Vagina (tissue), 2 donors: ENCODE data around the gene ANKRD44. TPM values are rescaled to one million over a fixed set of nuclear protein-coding genes. Genes with fewer than 3 reads are reported as not detected.

Experiments
- DNase-seq, 2 donors: peaks; one replicate each; pipeline ENCODE4 v3.0.0-alpha.2; 2017; ENCODE audit errors: extremely low spot score in 2 of 2
- H3K27ac ChIP-seq: fragments of 200-600 bp; sonication (generic); one replicate; pipeline ENCODE4 v1.5.1; 2019
- H3K27me3 ChIP-seq: fragments of 200-600 bp; sonication (generic); one replicate; pipeline ENCODE4 v1.5.1; 2019
- H3K36me3 ChIP-seq, 2 donors: fragments of 200-600 bp; sonication (generic); one replicate each; pipeline ENCODE4 v1.5.1; 2017 to 2019
- H3K4me1 ChIP-seq: fragments of 200-600 bp; sonication (generic); one replicate; pipeline ENCODE4 v1.5.1; 2019
- H3K4me3 ChIP-seq, 2 donors: fragments of 200-600 bp; sonication (generic); 1 replicate in 1 of 2; 2 replicates in 1 of 2; pipeline ENCODE4 v1.5.1; 2016 to 2019
- H3K9me3 ChIP-seq: fragments of 200-600 bp; sonication (generic); one replicate; pipeline ENCODE4 v1.5.1; 2019
- CTCF ChIP-seq, 3 experiments: fragments of 450-650 bp in 2 of 3; fragments of 200-600 bp in 1 of 3; sonication (generic) in 1 of 3; IDR thresholded peaks; one replicate each; pipeline ENCODE4 v1.5.1; 2017 to 2019; ENCODE audit warnings: antibody characterized with exemption in 3 of 3, mild to moderate bottlenecking in 2 of 3, moderate library complexity in 2 of 3
- POLR2A ChIP-seq, 2 donors: fragments of 450-650 bp; IDR thresholded peaks; one replicate each; pipeline ENCODE4 v1.6.1; 2017; ENCODE audit warnings: antibody characterized with exemption in 2 of 2, mild to moderate bottlenecking in 2 of 2, moderate library complexity in 2 of 2
- POLR2AphosphoS5 ChIP-seq, 2 donors: sonication (generic); formaldehyde crosslinking; IDR thresholded peaks; one replicate each; pipeline ENCODE4 v1.9.0; 2017; ENCODE audit warnings: antibody characterized with exemption in 2 of 2, mild to moderate bottlenecking in 2 of 2, low read depth in 1 of 2; ENCODE audit not compliant: insufficient read depth in 1 of 2
- intact Hi-C: fragments of 100-400 bp; cut with DNase I; formaldehyde crosslinking; loops from one replicate; pipeline ENCODE4 v1.15.1; 2023
- total RNA-seq: library from RNA; depleted of rRNA; stranded (reverse); fragments of >200 nt; gene quantifications from one replicate; pipeline ENCODE4 v1.2.3, GENCODE V29; 2016

ANKRD44 gene
- total RNA-seq, 1 donor from 2014 or later: 46.4 TPM

- no peaks in the 10 kb centered on the region for H3K9me3 ChIP-seq
Observed at GRCh38 chr2:197307236-197307932, 3.2 kb downstream of the ANKRD44 start.

GRCh38 chr2:197306696-197307040 lies 3.9 kb downstream of the ANKRD44 start:
- intact Hi-C loops: no loop called here
- H3K27me3 ChIP-seq: no peaks in the 10 kb centered on the region
- no peaks in the 10 kb centered on the region for H3K36me3 ChIP-seq
- peak overlapping the region; percentile 89 for H3K27ac ChIP-seq
- no peak for TF ChIP-seq POLR2AphosphoS5 (IDR thresholded peaks at IDR 0.05; ENCODE audit: insufficient read depth in 1 of 2, low read depth in 1 of 2)
- no peak for TF ChIP-seq CTCF (IDR thresholded peaks at IDR 0.05)
- no peak for TF ChIP-seq POLR2A (IDR thresholded peaks at IDR 0.05)
- no peak overlapping the region for H3K4me3 ChIP-seq
- no peak for DNase-seq
- peaks cover 58% of the 10 kb centered on the region for H3K4me1 ChIP-seq
- H3K9me3 ChIP-seq: no peaks in the 10 kb centered on the region

More at GRCh38 chr2:197307236-197307932, 3.2 kb downstream of the ANKRD44 start:
- no peak for DNase-seq
- peaks cover 58% of the 10 kb centered on the region for H3K4me1 ChIP-seq
- no peaks in the 10 kb centered on the region for H3K27me3 ChIP-seq
- H3K27ac ChIP-seq: peak overlapping the region; percentile 89
- no peak overlapping the region for H3K4me3 ChIP-seq
- no peaks in the 10 kb centered on the region for H3K36me3 ChIP-seq
- intact Hi-C loops: no loop called here
- TF ChIP-seq POLR2AphosphoS5 (IDR thresholded peaks at IDR 0.05; ENCODE audit: insufficient read depth in 1 of 2, low read depth in 1 of 2) (no peak), CTCF (IDR thresholded peaks at IDR 0.05) (no peak), POLR2A (IDR thresholded peaks at IDR 0.05) (no peak)

GRCh38 chr2:197306024-197306695 lies 4.4 kb downstream of the ANKRD44 start:
- DNase-seq: no peak
- peaks cover 58% of the 10 kb centered on the region for H3K4me1 ChIP-seq
- no peaks in the 10 kb centered on the region for H3K9me3 ChIP-seq

DNA sequence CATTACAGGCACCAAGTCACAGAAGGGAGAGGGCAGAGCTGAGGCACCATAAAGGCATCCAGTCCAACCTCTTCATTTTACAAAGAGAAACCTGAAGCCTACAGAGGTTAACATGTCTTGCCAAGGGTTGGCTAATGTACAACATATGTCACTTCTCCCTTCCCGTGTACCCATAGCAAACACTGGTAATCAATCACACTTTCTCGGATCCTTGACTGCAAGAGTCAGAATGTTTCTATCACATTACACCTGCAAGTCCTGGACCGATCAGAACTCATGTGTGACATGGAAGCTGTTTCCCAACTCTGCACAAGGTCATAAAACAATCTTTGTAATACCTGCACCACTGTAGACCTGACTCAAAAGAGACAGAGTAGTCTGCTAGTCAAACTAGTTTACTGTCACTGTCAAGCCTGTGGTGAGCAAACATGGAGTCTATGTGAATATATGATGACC lies 6.0 kb downstream of the ANKRD44 start:
- H3K36me3 ChIP-seq: no peaks in the 10 kb centered on the region
- no peak overlapping the region for H3K4me3 ChIP-seq
- peaks cover 55% of the 10 kb centered on the region for H3K4me1 ChIP-seq
- no peaks in the 10 kb centered on the region for H3K27me3 ChIP-seq
- H3K27ac ChIP-seq: no peak overlapping the region
- TF ChIP-seq CTCF (IDR thresholded peaks at IDR 0.05) (no peak), POLR2AphosphoS5 (IDR thresholded peaks at IDR 0.05; ENCODE audit: insufficient read depth in 1 of 2, low read depth in 1 of 2) (no peak), POLR2A (IDR thresholded peaks at IDR 0.05) (no peak)
- intact Hi-C loops: no loop called here
- no peaks in the 10 kb centered on the region for H3K9me3 ChIP-seq
- no peak for DNase-seq

More at GRCh38 chr2:197306024-197306695, 4.4 kb downstream of the ANKRD44 start:
- H3K36me3 ChIP-seq: no peaks in the 10 kb centered on the region
- no peak overlapping the region for H3K4me3 ChIP-seq
- intact Hi-C loops: no loop called here
- no peaks in the 10 kb centered on the region for H3K27me3 ChIP-seq
- H3K27ac ChIP-seq: peak overlapping the region; percentile 89
- TF ChIP-seq POLR2AphosphoS5 (IDR thresholded peaks at IDR 0.05; ENCODE audit: insufficient read depth in 1 of 2, low read depth in 1 of 2) (no peak), CTCF (IDR thresholded peaks at IDR 0.05) (no peak), POLR2A (IDR thresholded peaks at IDR 0.05) (no peak)

- Histone ChIP-seq H3K27ac (no peak overlapping the region), H3K27me3 (no peaks in the 10 kb centered on the region), H3K9me3 (no peaks in the 10 kb centered on the region), H3K4me1 (peaks cover 14% of the 10 kb centered on the region), H3K36me3 (no peaks in the 10 kb centered on the region), H3K4me3 (no peak overlapping the region)
- no peak for DNase-seq
- no peak for TF ChIP-seq POLR2A (IDR thresholded peaks at IDR 0.05)
- TF ChIP-seq CTCF (IDR thresholded peaks at IDR 0.05): no peak
- TF ChIP-seq POLR2AphosphoS5 (IDR thresholded peaks at IDR 0.05; ENCODE audit: insufficient read depth in 1 of 2, low read depth in 1 of 2): no peak
- intact Hi-C loops: no loop called here
Observed at GRCh38 chr2:197300139-197300538, 10.4 kb downstream of the ANKRD44 start.
